ENCODE results near the gene RNASE13.

- TF ChIP-seq CTCF (IDR thresholded peaks at IDR 0.05): no peak
- no peak for TF ChIP-seq POLR2A (IDR thresholded peaks at IDR 0.05)
- TF ChIP-seq EP300 (IDR thresholded peaks at IDR 0.05): no peak
- TF ChIP-seq POLR2AphosphoS5 (IDR thresholded peaks at IDR 0.05): no peak
These were observed 35.0 kb downstream of the RNASE13 start for GRCh38 chr14:20999591-20999990.
